ENCODE results near the gene ACSBG1.
"Not testable (repeated sequence)": the region's sequence is repeated elsewhere in the genome, so short reads cannot be mapped to it uniquely, and the experiment has no call there.

Gene ACSBG1

GRCh38 chr15:78247911-78248310, 13.5 kb upstream of the ACSBG1 start:
- no peak for DNase-seq

GRCh38 chr15:78245976-78246620, 11.7 kb upstream of the ACSBG1 start:
- DNase-seq: not testable (repeated sequence)

- not testable (repeated sequence) for DNase-seq
These were observed 11.0 kb upstream of the ACSBG1 start for GRCh38 chr15:78245392-78245791.

GRCh38 chr15:78244893-78245292, 10.5 kb upstream of the ACSBG1 start:
- DNase-seq: no peak

- DNase-seq: no peak
These were observed 9.7 kb upstream of the ACSBG1 start for GRCh38 chr15:78244101-78244500.

- DNase-seq: no peak
These were observed 9.2 kb upstream of the ACSBG1 start for GRCh38 chr15:78243491-78243941.

- DNase-seq: no peak
These were observed 8.7 kb upstream of the ACSBG1 start for GRCh38 chr15:78243058-78243457.

- DNase-seq: no peak
These were observed 7.8 kb upstream of the ACSBG1 start for GRCh38 chr15:78242128-78242527.

- DNase-seq: peak; percentile 89
These were observed 6.7 kb upstream of the ACSBG1 start for GRCh38 chr15:78241017-78241416.

- DNase-seq: no peak
These were observed 5.4 kb upstream of the ACSBG1 start for GRCh38 chr15:78239811-78240210.

GRCh38 chr15:78237146-78237545, 2.8 kb upstream of the ACSBG1 start:
- no peak for DNase-seq

- DNase-seq: no peak
These were observed 2.1 kb upstream of the ACSBG1 start for GRCh38 chr15:78236491-78236890.

- no peak for DNase-seq
These were observed 869 bp downstream of the ACSBG1 start for GRCh38 chr15:78233496-78233895.

GRCh38 chr15:78232951-78233350, 1.4 kb downstream of the ACSBG1 start:
- no peak for DNase-seq

GRCh38 chr15:78229431-78230406, 4.6 kb downstream of the ACSBG1 start:
- no peak for DNase-seq

- no peak for DNase-seq
These were observed 5.9 kb downstream of the ACSBG1 start for GRCh38 chr15:78228356-78228996.

GRCh38 chr15:78225783-78226541, 8.4 kb downstream of the ACSBG1 start:
- no peak for DNase-seq

- no peak for DNase-seq
These were observed 10.3 kb downstream of the ACSBG1 start for GRCh38 chr15:78224023-78224411.

- no peak for DNase-seq
These were observed 10.9 kb downstream of the ACSBG1 start for GRCh38 chr15:78223396-78224022.

- no peak for DNase-seq
These were observed 11.5 kb downstream of the ACSBG1 start for GRCh38 chr15:78222745-78223395.

GRCh38 chr15:78220713-78221112, 13.7 kb downstream of the ACSBG1 start:
- no peak for DNase-seq

Data from CD4-positive, alpha-beta T cell treated with Interleukin-17A for 4 hours (primary cell).